GM23338 (cell line): ENCODE results near the gene CD226. TPM values are rescaled to one million over a fixed set of nuclear protein-coding genes. Genes with fewer than 3 reads are reported as not detected.

Experiments used
- ATAC-seq: fragments of 200-7000 bp; cut with Tn5 transposase; 3 replicates; pipeline ENCODE4 v1.9.1; 2020
- DNase-seq: peaks from one replicate; pipeline ENCODE4 v3.0.0-alpha.2; 2015; ENCODE audit warnings: low spot score
- H2AFZ ChIP-seq: fragments of 200-600 bp; sonication (generic); 2 replicates; pipeline ENCODE4 v1.8.0; 2016; ENCODE audit warnings: antibody characterized with exemption, mild to moderate bottlenecking, moderate library complexity
- H3F3A ChIP-seq: fragments of 200-600 bp; sonication (generic); replicated peaks from 2 replicates; pipeline ENCODE4 v1.8.0; 2017; ENCODE audit warnings: antibody characterized with exemption, mixed run types, low read depth
- H3K27ac ChIP-seq: fragments of 200-600 bp; sonication (generic); 2 replicates; pipeline ENCODE4 v1.6.1; 2016; ENCODE audit warnings: low read depth
- H3K27me3 ChIP-seq: fragments of 200-600 bp; sonication (generic); 2 replicates; pipeline ENCODE4 v1.8.0; 2016; ENCODE audit warnings: mild to moderate bottlenecking, mixed run types, moderate library complexity; ENCODE audit not compliant: insufficient read depth
- H3K36me3 ChIP-seq: fragments of 200-600 bp; sonication (generic); 2 replicates; pipeline ENCODE4 v1.8.0; 2016; ENCODE audit warnings: mild to moderate bottlenecking; ENCODE audit not compliant: insufficient read depth
- H3K4me1 ChIP-seq: fragments of 200-600 bp; sonication (generic); 2 replicates; pipeline ENCODE4 v1.8.0; 2016; ENCODE audit warnings: mild to moderate bottlenecking, moderate library complexity; ENCODE audit not compliant: insufficient read depth
- H3K4me2 ChIP-seq: fragments of 200-600 bp; sonication (generic); 2 replicates; pipeline ENCODE4 v1.7.1; 2017; ENCODE audit warnings: mixed run types
- H3K4me3 ChIP-seq: fragments of 200-600 bp; sonication (generic); 2 replicates; pipeline ENCODE4 v1.6.1; 2016; ENCODE audit warnings: mixed run types
- H3K79me2 ChIP-seq: fragments of 200-600 bp; sonication (generic); replicated peaks from 2 replicates; pipeline ENCODE4 v1.8.0; 2017; ENCODE audit warnings: mild to moderate bottlenecking; ENCODE audit not compliant: insufficient read depth
- H3K9me2 ChIP-seq: fragments of 200-600 bp; sonication (generic); 2 replicates; pipeline ENCODE4 v1.8.0; 2017; ENCODE audit not compliant: insufficient read depth
- H4K20me1 ChIP-seq: fragments of 200-600 bp; sonication (generic); replicated peaks from 2 replicates; pipeline ENCODE4 v1.8.0; 2017; ENCODE audit warnings: mild to moderate bottlenecking; ENCODE audit not compliant: insufficient read depth
- H3K27ac Mint-ChIP-seq: 2 replicates; pipeline ENCODE4 v1.8.0; 2020; ENCODE audit warnings: inconsistent platforms, mild to moderate bottlenecking, moderate library complexity, mixed read lengths
- H3K27me3 Mint-ChIP-seq: 3 replicates; pipeline ENCODE4 v1.8.0; 2022; ENCODE audit warnings: low read depth, mild to moderate bottlenecking, moderate library complexity, mixed read lengths, inconsistent platforms; ENCODE audit not compliant: insufficient read depth, poor library complexity
- H3K36me3 Mint-ChIP-seq: 3 replicates; pipeline ENCODE4 v1.8.0; 2021; ENCODE audit warnings: low read depth, mild to moderate bottlenecking, inconsistent platforms, moderate library complexity, mixed read lengths
- H3K4me1 Mint-ChIP-seq: 3 replicates; pipeline ENCODE4 v1.8.0; 2020; ENCODE audit warnings: mild to moderate bottlenecking, inconsistent platforms, mixed read lengths
- H3K4me3 Mint-ChIP-seq: 3 replicates; pipeline ENCODE4 v1.8.0; 2021; ENCODE audit warnings: moderate library complexity, mild to moderate bottlenecking, inconsistent platforms, mixed read lengths
- H3K9me3 Mint-ChIP-seq: 3 replicates; pipeline ENCODE4 v1.8.0; 2020; ENCODE audit warnings: moderate library complexity, mild to moderate bottlenecking, inconsistent platforms, mixed read lengths
- CREB1 ChIP-seq: fragments of 250-450 bp; sonication (Bioruptor Pico); IDR thresholded peaks from 2 replicates; pipeline ENCODE4 v1.5.0; 2020; ENCODE audit warnings: low read depth, mild to moderate bottlenecking, moderate library complexity
- EZH2 ChIP-seq: fragments of 200-600 bp; sonication (generic); IDR thresholded peaks from one replicate; pipeline ENCODE4 v1.8.0; 2017; ENCODE audit warnings: antibody characterized with exemption, mild to moderate bottlenecking, low read depth; ENCODE audit not compliant: unreplicated experiment
- EZH2phosphoT487 ChIP-seq: fragments of 200-600 bp; sonication (generic); IDR thresholded peaks from one replicate; pipeline ENCODE4 v1.8.1; 2018; ENCODE audit warnings: antibody characterized with exemption; ENCODE audit not compliant: unreplicated experiment
- JUNB ChIP-seq: IDR thresholded peaks from one replicate; pipeline ENCODE4 v1.6.1; 2016; ENCODE audit warnings: antibody characterized with exemption; ENCODE audit not compliant: unreplicated experiment
- NANOG ChIP-seq: IDR thresholded peaks from 2 replicates; pipeline ENCODE4 v1.6.1; 2016; ENCODE audit warnings: antibody characterized with exemption, borderline replicate concordance
- POLR2AphosphoS5 ChIP-seq: IDR thresholded peaks from 2 replicates; pipeline ENCODE4 v1.6.1; 2016; ENCODE audit warnings: antibody characterized with exemption, low read depth
- STAT1 ChIP-seq: IDR thresholded peaks from one replicate; pipeline ENCODE4 v1.6.1; 2016; ENCODE audit warnings: antibody characterized with exemption; ENCODE audit not compliant: unreplicated experiment
- ZNF114 ChIP-seq: fragments of 250-450 bp; sonication (Bioruptor Pico); IDR thresholded peaks from 2 replicates; pipeline ENCODE4 v1.5.0; 2020; ENCODE audit warnings: mild to moderate bottlenecking, moderate library complexity
- ZNF331 ChIP-seq: fragments of 250-450 bp; sonication (Bioruptor Pico); IDR thresholded peaks from 2 replicates; pipeline ENCODE4 v1.5.0; 2020; ENCODE audit warnings: low read depth, mild to moderate bottlenecking, moderate library complexity
- polyA plus RNA-seq: library from polyadenylated mRNA; unstranded; fragments of >200 nt; fragmentation: Nextera tagmentation; extraction: Ambion mirVana; gene quantifications from 2 replicates; pipeline ENCODE4 v1.2.1, GENCODE V29; 2016
- total RNA-seq: library from RNA; depleted of rRNA; stranded (reverse); fragments of >200 nt; shearing (Covaris generic); gene quantifications from 2 replicates; pipeline ENCODE4 v1.2.3, GENCODE V29; 2014
- TF ChIP-seq, protein P1 (sequence below): IDR thresholded peaks from 2 replicates; pipeline ENCODE4 v1.6.1; 2016; ENCODE audit warnings: antibody characterized with exemption
- TF ChIP-seq, protein P2 (sequence below): fragments of 250-450 bp; sonication (Bioruptor Pico); IDR thresholded peaks from 2 replicates; pipeline ENCODE4 v1.5.0; 2020; ENCODE audit warnings: mild to moderate bottlenecking, moderate library complexity
- TF ChIP-seq, protein P3 (sequence below), 2 experiments: fragments of 200-600 bp in 1 of 2; sonication (generic) in 1 of 2; conservative IDR thresholded peaks; 2 replicates each; pipeline versions ENCODE4 v1.5.1 to v1.6.1; 2016 to 2017; ENCODE audit warnings: antibody characterized with exemption in 2 of 2, low read depth in 2 of 2, mild to moderate bottlenecking in 2 of 2, moderate library complexity in 1 of 2
- TF ChIP-seq, protein P4 (sequence below): IDR thresholded peaks from one replicate; pipeline ENCODE4 v1.6.1; 2018; ENCODE audit warnings: antibody characterized with exemption; ENCODE audit not compliant: unreplicated experiment

The CD226 gene
- total and polyA plus RNA-seq, 2 experiments from 2014 or later: not detected

- H3K79me2 ChIP-seq: no peaks in the 10 kb centered on the region
- peaks cover 8% of the 10 kb centered on the region; the same call in 2 of the 3 replicates for H3K9me3 Mint-ChIP-seq
- H3K27ac ChIP-seq: no peak overlapping the region
- H3K36me3 ChIP-seq: no peaks in the 10 kb centered on the region
- peaks cover 14% of the 10 kb centered on the region for H3K4me1 Mint-ChIP-seq
- DNase-seq (no peak), ATAC-seq (no peak)
- H4K20me1 ChIP-seq: no peaks in the 10 kb centered on the region
- TF ChIP-seq ZNF114 (CRISPR knock-in tag): no peak
- no peak for TF ChIP-seq POLR2AphosphoS5
- TF ChIP-seq, protein P1, sequence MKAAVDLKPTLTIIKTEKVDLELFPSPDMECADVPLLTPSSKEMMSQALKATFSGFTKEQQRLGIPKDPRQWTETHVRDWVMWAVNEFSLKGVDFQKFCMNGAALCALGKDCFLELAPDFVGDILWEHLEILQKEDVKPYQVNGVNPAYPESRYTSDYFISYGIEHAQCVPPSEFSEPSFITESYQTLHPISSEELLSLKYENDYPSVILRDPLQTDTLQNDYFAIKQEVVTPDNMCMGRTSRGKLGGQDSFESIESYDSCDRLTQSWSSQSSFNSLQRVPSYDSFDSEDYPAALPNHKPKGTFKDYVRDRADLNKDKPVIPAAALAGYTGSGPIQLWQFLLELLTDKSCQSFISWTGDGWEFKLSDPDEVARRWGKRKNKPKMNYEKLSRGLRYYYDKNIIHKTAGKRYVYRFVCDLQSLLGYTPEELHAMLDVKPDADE: no peak
- no peak for TF ChIP-seq CREB1
- TF ChIP-seq, protein P2, sequence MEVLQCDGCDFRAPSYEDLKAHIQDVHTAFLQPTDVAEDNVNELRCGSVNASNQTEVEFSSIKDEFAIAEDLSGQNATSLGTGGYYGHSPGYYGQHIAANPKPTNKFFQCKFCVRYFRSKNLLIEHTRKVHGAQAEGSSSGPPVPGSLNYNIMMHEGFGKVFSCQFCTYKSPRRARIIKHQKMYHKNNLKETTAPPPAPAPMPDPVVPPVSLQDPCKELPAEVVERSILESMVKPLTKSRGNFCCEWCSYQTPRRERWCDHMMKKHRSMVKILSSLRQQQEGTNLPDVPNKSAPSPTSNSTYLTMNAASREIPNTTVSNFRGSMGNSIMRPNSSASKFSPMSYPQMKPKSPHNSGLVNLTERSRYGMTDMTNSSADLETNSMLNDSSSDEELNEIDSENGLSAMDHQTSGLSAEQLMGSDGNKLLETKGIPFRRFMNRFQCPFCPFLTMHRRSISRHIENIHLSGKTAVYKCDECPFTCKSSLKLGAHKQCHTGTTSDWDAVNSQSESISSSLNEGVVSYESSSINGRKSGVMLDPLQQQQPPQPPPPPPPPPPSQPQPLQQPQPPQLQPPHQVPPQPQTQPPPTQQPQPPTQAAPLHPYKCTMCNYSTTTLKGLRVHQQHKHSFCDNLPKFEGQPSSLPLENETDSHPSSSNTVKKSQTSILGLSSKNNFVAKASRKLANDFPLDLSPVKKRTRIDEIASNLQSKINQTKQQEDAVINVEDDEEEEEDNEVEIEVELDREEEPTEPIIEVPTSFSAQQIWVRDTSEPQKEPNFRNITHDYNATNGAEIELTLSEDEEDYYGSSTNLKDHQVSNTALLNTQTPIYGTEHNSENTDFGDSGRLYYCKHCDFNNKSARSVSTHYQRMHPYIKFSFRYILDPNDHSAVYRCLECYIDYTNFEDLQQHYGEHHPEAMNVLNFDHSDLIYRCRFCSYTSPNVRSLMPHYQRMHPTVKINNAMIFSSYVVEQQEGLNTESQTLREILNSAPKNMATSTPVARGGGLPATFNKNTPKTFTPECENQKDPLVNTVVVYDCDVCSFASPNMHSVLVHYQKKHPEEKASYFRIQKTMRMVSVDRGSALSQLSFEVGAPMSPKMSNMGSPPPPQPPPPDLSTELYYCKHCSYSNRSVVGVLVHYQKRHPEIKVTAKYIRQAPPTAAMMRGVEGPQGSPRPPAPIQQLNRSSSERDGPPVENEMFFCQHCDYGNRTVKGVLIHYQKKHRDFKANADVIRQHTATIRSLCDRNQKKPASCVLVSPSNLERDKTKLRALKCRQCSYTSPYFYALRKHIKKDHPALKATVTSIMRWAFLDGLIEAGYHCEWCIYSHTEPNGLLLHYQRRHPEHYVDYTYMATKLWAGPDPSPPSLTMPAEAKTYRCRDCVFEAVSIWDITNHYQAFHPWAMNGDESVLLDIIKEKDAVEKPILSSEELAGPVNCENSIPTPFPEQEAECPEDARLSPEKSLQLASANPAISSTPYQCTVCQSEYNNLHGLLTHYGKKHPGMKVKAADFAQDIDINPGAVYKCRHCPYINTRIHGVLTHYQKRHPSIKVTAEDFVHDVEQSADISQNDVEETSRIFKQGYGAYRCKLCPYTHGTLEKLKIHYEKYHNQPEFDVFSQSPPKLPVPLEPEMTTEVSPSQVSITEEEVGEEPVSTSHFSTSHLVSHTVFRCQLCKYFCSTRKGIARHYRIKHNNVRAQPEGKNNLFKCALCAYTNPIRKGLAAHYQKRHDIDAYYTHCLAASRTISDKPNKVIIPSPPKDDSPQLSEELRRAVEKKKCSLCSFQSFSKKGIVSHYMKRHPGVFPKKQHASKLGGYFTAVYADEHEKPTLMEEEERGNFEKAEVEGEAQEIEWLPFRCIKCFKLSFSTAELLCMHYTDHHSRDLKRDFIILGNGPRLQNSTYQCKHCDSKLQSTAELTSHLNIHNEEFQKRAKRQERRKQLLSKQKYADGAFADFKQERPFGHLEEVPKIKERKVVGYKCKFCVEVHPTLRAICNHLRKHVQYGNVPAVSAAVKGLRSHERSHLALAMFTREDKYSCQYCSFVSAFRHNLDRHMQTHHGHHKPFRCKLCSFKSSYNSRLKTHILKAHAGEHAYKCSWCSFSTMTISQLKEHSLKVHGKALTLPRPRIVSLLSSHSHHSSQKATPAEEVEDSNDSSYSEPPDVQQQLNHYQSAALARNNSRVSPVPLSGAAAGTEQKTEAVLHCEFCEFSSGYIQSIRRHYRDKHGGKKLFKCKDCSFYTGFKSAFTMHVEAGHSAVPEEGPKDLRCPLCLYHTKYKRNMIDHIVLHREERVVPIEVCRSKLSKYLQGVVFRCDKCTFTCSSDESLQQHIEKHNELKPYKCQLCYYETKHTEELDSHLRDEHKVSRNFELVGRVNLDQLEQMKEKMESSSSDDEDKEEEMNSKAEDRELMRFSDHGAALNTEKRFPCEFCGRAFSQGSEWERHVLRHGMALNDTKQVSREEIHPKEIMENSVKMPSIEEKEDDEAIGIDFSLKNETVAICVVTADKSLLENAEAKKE (CRISPR knock-in tag): no peak
- TF ChIP-seq ZNF331 (CRISPR knock-in tag): no peak
- no peak for TF ChIP-seq NANOG
- no peak for TF ChIP-seq EZH2
- TF ChIP-seq EZH2phosphoT487: no peak
- TF ChIP-seq JUNB: no peak
- no peak for TF ChIP-seq STAT1
- TF ChIP-seq, protein P3, sequence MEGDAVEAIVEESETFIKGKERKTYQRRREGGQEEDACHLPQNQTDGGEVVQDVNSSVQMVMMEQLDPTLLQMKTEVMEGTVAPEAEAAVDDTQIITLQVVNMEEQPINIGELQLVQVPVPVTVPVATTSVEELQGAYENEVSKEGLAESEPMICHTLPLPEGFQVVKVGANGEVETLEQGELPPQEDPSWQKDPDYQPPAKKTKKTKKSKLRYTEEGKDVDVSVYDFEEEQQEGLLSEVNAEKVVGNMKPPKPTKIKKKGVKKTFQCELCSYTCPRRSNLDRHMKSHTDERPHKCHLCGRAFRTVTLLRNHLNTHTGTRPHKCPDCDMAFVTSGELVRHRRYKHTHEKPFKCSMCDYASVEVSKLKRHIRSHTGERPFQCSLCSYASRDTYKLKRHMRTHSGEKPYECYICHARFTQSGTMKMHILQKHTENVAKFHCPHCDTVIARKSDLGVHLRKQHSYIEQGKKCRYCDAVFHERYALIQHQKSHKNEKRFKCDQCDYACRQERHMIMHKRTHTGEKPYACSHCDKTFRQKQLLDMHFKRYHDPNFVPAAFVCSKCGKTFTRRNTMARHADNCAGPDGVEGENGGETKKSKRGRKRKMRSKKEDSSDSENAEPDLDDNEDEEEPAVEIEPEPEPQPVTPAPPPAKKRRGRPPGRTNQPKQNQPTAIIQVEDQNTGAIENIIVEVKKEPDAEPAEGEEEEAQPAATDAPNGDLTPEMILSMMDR (conservative IDR thresholded peaks at IDR 0.05; ENCODE audit: low read depth in 2 of 2): no peak
- TF ChIP-seq, protein P4, sequence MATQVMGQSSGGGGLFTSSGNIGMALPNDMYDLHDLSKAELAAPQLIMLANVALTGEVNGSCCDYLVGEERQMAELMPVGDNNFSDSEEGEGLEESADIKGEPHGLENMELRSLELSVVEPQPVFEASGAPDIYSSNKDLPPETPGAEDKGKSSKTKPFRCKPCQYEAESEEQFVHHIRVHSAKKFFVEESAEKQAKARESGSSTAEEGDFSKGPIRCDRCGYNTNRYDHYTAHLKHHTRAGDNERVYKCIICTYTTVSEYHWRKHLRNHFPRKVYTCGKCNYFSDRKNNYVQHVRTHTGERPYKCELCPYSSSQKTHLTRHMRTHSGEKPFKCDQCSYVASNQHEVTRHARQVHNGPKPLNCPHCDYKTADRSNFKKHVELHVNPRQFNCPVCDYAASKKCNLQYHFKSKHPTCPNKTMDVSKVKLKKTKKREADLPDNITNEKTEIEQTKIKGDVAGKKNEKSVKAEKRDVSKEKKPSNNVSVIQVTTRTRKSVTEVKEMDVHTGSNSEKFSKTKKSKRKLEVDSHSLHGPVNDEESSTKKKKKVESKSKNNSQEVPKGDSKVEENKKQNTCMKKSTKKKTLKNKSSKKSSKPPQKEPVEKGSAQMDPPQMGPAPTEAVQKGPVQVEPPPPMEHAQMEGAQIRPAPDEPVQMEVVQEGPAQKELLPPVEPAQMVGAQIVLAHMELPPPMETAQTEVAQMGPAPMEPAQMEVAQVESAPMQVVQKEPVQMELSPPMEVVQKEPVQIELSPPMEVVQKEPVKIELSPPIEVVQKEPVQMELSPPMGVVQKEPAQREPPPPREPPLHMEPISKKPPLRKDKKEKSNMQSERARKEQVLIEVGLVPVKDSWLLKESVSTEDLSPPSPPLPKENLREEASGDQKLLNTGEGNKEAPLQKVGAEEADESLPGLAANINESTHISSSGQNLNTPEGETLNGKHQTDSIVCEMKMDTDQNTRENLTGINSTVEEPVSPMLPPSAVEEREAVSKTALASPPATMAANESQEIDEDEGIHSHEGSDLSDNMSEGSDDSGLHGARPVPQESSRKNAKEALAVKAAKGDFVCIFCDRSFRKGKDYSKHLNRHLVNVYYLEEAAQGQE: no peak
- peaks cover 2% of the 10 kb centered on the region; the same call in 2 of the 3 replicates for H3K36me3 Mint-ChIP-seq
- no peaks in the 10 kb centered on the region for H3K27me3 Mint-ChIP-seq
- no peaks in the 10 kb centered on the region for H3K4me1 ChIP-seq
- H3K27ac Mint-ChIP-seq: no peak overlapping the region
- no peak overlapping the region for H3K4me2 ChIP-seq
- H3K4me3 ChIP-seq: no peak overlapping the region
- no peaks in the 10 kb centered on the region for H3F3A ChIP-seq
- H3K9me2 ChIP-seq: no peaks in the 10 kb centered on the region
- H2AFZ ChIP-seq: peak overlapping the region; percentile 52; the same call in 1 of the 2 replicates
- H3K4me3 Mint-ChIP-seq: no peak overlapping the region
- H3K27me3 ChIP-seq: no peaks in the 10 kb centered on the region
Measured at GRCh38 chr18:69895066-69896047, 52.3 kb downstream of the CD226 start.
